HepG2 (cell line): ENCODE measurements around the gene MXRA8. TPM values are rescaled to one million over a fixed set of nuclear protein-coding genes. Genes with fewer than 3 reads are reported as not detected.

ENCODE experiments used
- ASH2L ChIP-seq: fragments of 300-600, 200-600 bp; sonication (generic); IDR thresholded peaks from 2 replicates; pipeline ENCODE4 v1.7.0; 2017; ENCODE audit warnings: low read depth, mild to moderate bottlenecking, moderate library complexity, mixed read lengths, low read length; ENCODE audit not compliant: insufficient read length
- CCDC6 ChIP-seq: sonication (generic); formaldehyde crosslinking; IDR thresholded peaks from 2 replicates; pipeline ENCODE4 v1.8.1; 2022; ENCODE audit warnings: mild to moderate bottlenecking, missing genetic modification reagents, moderate library complexity
- EHMT2 ChIP-seq: fragments of 200-600 bp; sonication (generic); IDR thresholded peaks from 2 replicates; pipeline ENCODE4 v1.7.0; 2017; ENCODE audit warnings: antibody characterized with exemption, low read depth, low read length, borderline replicate concordance
- FOXK2 ChIP-seq: fragments of 450-650 bp; IDR thresholded peaks from 2 replicates; pipeline ENCODE4 v1.6.1; 2016
- GPBP1L1 ChIP-seq: sonication (generic); formaldehyde crosslinking; IDR thresholded peaks from 2 replicates; pipeline ENCODE4 v1.5.0; 2020; ENCODE audit warnings: mild to moderate bottlenecking, missing genetic modification reagents
- GRHL1 ChIP-seq: sonication (generic); formaldehyde crosslinking; conservative IDR thresholded peaks from 2 replicates; pipeline ENCODE4 v1.8.0; 2022; ENCODE audit warnings: missing genetic modification reagents
- MEF2D ChIP-seq: sonication (generic); formaldehyde crosslinking; IDR thresholded peaks from 2 replicates; pipeline ENCODE4 v1.5.1; 2020; ENCODE audit warnings: mild to moderate bottlenecking, missing genetic modification reagents
- NBN ChIP-seq: fragments of 450-650 bp; conservative IDR thresholded peaks from 2 replicates; pipeline ENCODE4 v1.6.1; 2017
- RNF219 ChIP-seq: sonication (generic); formaldehyde crosslinking; IDR thresholded peaks from 2 replicates; pipeline ENCODE4 v1.5.0; 2020; ENCODE audit warnings: mild to moderate bottlenecking, missing genetic modification reagents
- SCMH1 ChIP-seq: sonication (generic); formaldehyde crosslinking; IDR thresholded peaks from 2 replicates; pipeline ENCODE4 v1.9.0; 2021; ENCODE audit warnings: missing genetic modification reagents, mild to moderate bottlenecking, borderline replicate concordance
- SP2 ChIP-seq: sonication (generic); formaldehyde crosslinking; IDR thresholded peaks from 2 replicates; pipeline ENCODE4 v1.5.1; 2020; ENCODE audit warnings: mild to moderate bottlenecking, missing genetic modification reagents
- SP4 ChIP-seq: sonication (generic); formaldehyde crosslinking; IDR thresholded peaks from 2 replicates; pipeline ENCODE4 v1.8.1; 2023; ENCODE audit warnings: mild to moderate bottlenecking, missing genetic modification reagents
- SRSF4 ChIP-seq: fragments of 200-400 bp; formaldehyde crosslinking; IDR thresholded peaks from one replicate; pipeline ENCODE4 v1.6.1; 2018; ENCODE audit warnings: mild to moderate bottlenecking, low read depth, low read length, moderate library complexity; ENCODE audit not compliant: poor library complexity, severe bottlenecking
- TBX3 ChIP-seq: fragments of 450-650 bp; IDR thresholded peaks from 2 replicates; pipeline ENCODE4 v1.6.1; 2017; ENCODE audit warnings: antibody characterized with exemption, mild to moderate bottlenecking, inconsistent platforms, borderline replicate concordance
- TOE1 ChIP-seq: sonication (generic); formaldehyde crosslinking; IDR thresholded peaks from 2 replicates; pipeline ENCODE4 v1.4.0; 2020; ENCODE audit warnings: mild to moderate bottlenecking, missing genetic modification reagents
- U2AF1 ChIP-seq: fragments of 200-400 bp; formaldehyde crosslinking; optimal IDR thresholded peaks from 2 replicates; pipeline ENCODE3; 2017; ENCODE audit warnings: mild to moderate bottlenecking, low read depth, low read length
- ZFP1 ChIP-seq: IDR thresholded peaks from 2 replicates; pipeline ENCODE4 v1.6.1; 2016
- ZNF124 ChIP-seq: sonication (generic); formaldehyde crosslinking; IDR thresholded peaks from 2 replicates; pipeline ENCODE4 v1.4.0; 2020; ENCODE audit warnings: missing genetic modification reagents
- ZNF337 ChIP-seq: sonication (generic); formaldehyde crosslinking; IDR thresholded peaks from 2 replicates; pipeline ENCODE4 v1.5.1; 2020; ENCODE audit warnings: missing genetic modification reagents, low read depth, mild to moderate bottlenecking, borderline replicate concordance
- ZNF652 ChIP-seq: IDR thresholded peaks from 2 replicates; pipeline ENCODE4 v1.6.1; 2016; ENCODE audit warnings: low read depth, borderline replicate concordance
- ZNF678 ChIP-seq: sonication (generic); formaldehyde crosslinking; IDR thresholded peaks from 2 replicates; pipeline ENCODE4 v1.4.0; 2020; ENCODE audit warnings: mild to moderate bottlenecking, missing genetic modification reagents
- ZNF720 ChIP-seq: sonication (generic); formaldehyde crosslinking; IDR thresholded peaks from 2 replicates; pipeline ENCODE4 v1.4.0; 2020; ENCODE audit warnings: missing genetic modification reagents
- ZNF780A ChIP-seq: sonication (generic); formaldehyde crosslinking; IDR thresholded peaks from 2 replicates; pipeline ENCODE4 v1.8.0; 2022; ENCODE audit warnings: mild to moderate bottlenecking, missing genetic modification reagents, moderate library complexity
- ZUFSP ChIP-seq: sonication (generic); formaldehyde crosslinking; IDR thresholded peaks from 2 replicates; pipeline ENCODE4 v1.9.0; 2021; ENCODE audit warnings: missing genetic modification reagents, mild to moderate bottlenecking, borderline replicate concordance
- polyA plus RNA-seq, 8 experiments: library from polyadenylated mRNA; depleted of rRNA in 3 of 8; stranded (reverse) in 7 of 8; unstranded in 1 of 8; fragments of >200 nt; fragmentation: Illumina TruSeq in 4 of 8; extraction: Trizol in 4 of 8; gene quantifications; 2 replicates each; pipeline versions ENCODE4 v1.2.1 to v1.2.3, GENCODE V29; 2011 to 2016; ENCODE audit warnings: low read depth in 4 of 8, missing spikeins in 1 of 8, mixed read lengths in 1 of 8; ENCODE audit not compliant: insufficient read depth in 1 of 8
- total RNA-seq, 5 experiments: library from RNA; depleted of rRNA; stranded (reverse); fragments of >200 nt; fragmentation: Illumina TruSeq; extraction: Trizol; gene quantifications; 2 replicates each; pipeline ENCODE4 v1.2.3, GENCODE V29; 2016; ENCODE audit warnings: low read depth in 1 of 5

MXRA8 gene
- total and polyA plus RNA-seq, 2 of the 13 experiments (the other 11 are each of a cell fraction or from before 2014, with no cell fraction given): 19.8 to 44.8 TPM

- TF ChIP-seq GRHL1 (CRISPR knock-in tag) (no peak), ZFP1 (CRISPR knock-in tag) (no peak), ZUFSP (CRISPR knock-in tag) (no peak), TBX3 (peak; percentile 28; the same call in 1 of the 2 replicates), ZNF652 (no peak), ZNF780A (CRISPR knock-in tag) (no peak), ZNF124 (CRISPR knock-in tag) (no peak), CCDC6 (CRISPR knock-in tag) (no peak), GPBP1L1 (CRISPR knock-in tag) (no peak), U2AF1 (peak; percentile 52), MEF2D (CRISPR knock-in tag) (no peak), ZNF678 (CRISPR knock-in tag) (0 out of 2 replicates have a peak, but pooled peaks have one; percentile 31), NBN (no peak), TOE1 (CRISPR knock-in tag) (no peak), SP2 (CRISPR knock-in tag) (peak; percentile 99), RNF219 (CRISPR knock-in tag) (no peak; the same call in 1 of the 2 replicates), ZNF720 (CRISPR knock-in tag) (no peak), SRSF4 (no peak), ZNF337 (peak; percentile 19; the same call in 1 of the 2 replicates), SCMH1 (CRISPR knock-in tag) (no peak), ASH2L (peak; percentile 68), FOXK2 (no peak), EHMT2 (no peak), SP4 (CRISPR knock-in tag) (peak; percentile 97)
Measured at GRCh38 chr1:1399187-1399871, 41.0 kb upstream of the MXRA8 start, which contains the start of gene CCNL2 (continued).
